HG02840 (cell line): ENCODE measurements around the gene CGREF1.

ENCODE experiments used
- ATAC-seq: cut with Tn5 transposase; IDR thresholded peaks from one replicate; pipeline ENCODE4 v1.9.1; 2021; ENCODE audit warnings: mild to moderate bottlenecking, moderate library complexity, moderate number of reproducible peaks; ENCODE audit not compliant: unreplicated experiment, low FRiP score

The CGREF1 gene

DNA sequence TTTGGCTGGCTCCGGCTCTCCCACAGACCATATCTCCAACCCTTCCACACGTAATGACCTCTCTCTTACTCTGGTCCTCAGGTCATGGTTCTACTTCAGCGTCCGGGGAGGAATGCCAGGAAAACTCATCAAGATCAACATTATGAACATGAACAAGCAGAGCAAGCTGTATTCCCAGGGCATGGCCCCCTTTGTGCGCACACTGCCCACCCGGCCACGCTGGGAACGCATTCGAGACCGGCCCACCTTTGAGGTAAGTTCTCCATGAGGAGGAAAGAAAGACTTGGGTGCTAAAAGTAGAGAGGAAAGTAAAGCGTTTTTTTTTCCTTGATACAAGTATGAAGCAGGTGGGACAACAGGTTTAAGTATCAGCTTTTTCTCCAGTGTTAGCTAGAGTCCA lies 65.6 kb downstream of the CGREF1 start:
- ATAC-seq, result no peak

DNA sequence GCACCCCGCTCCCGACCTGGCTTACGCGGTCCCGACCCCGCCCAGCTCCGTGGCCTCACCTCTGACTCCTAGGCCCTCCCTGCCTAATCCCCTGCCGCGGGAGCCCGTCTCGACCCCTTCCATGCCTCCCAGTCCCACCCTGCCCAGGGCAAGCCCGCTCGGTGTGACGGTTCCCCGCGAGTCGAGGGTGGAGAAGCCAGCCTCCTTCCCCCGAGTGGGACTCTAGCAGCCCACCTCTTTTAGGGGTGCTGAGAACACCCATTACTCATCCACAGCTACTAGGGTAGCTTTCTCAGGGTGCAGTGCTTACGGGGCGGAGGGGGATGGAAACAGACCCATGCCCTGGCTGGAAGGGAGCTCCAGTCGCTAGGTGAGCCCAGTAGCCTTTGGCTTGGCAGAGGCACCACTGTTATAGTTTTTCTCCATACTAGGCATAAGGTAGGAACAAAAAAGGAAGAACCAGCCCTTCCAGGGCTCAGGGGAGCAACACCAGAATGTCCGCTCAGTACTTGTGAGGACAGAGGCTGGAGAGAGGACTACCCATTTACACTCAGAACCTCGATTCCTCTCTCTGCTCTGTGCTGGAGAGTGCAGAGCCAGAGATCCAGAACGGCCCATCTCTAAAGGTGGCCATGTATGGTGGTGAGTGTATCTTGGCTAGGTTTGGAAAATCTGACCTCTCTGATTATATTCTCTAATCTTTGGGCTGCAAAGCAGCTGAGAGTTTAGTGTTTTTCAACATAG lies 66.9 kb downstream of the CGREF1 start:
- ATAC-seq, result no peak

DNA sequence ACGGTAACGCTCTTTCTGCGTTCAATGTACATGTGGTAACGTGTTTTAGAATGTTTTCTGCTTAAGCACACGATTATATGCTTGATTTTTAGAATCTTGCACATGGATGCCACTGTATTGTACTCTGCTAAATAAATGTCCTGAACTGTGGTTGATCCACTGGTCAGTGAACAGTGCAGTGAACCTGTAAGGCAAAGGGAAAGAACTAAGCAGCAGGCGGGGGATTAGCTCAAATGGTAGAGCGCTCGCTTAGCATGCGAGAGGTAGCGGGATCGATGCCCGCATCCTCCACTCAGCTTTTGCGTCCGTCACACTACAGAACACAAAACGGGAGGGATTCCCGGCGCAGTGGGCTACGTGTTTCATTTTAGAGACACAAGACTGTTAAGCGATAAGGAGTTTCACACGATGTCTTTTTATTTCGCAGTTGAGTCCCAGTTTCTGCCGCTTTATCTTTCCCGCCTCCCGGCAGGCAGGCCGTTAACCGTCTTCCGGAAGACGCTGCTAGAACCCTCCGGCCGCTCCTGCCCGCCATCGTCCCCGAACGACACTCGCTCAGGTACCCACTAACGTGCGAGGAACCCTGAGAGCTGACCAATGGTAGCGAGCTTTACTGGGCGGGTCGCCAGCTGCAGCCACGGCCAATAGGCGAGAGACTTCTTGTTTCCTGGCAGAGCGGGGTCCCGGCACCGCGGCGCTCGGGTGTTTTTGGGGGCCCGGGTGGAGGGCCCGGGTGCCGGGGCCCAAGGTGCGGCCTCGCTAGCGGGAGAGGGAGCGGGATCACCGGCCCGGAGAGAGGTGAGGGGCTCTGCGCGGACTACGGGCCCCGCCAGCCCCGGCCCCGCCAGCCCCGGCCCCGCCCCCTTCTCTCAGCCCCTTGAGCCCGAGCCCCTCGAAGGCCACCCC lies 67.7 kb downstream of the CGREF1 start, which contains the start of gene AGBL5:
TSS of gene AGBL5 (plus strand) at position 673 of the 906 bp plus-strand sequence. CDS start 1,291 bp downstream, outside the sequence.
- ATAC-seq, result peak; percentile 67
